Hematopoietic multipotent progenitor cell treated with erythropoietin and hydrocortisone succinate and interleukin-3 and kit ligand, for 6 days (in vitro differentiated cells): ENCODE measurements around the gene PCDHA1.
"Not testable (repeated sequence)": the region's sequence is repeated elsewhere in the genome, so short reads cannot be mapped to it uniquely, and the experiment has no call there.

ENCODE experiments used
- DNase-seq: peaks from one replicate; pipeline ENCODE4 v3.0.0-alpha.2; 2015

The PCDHA1 gene

DNA sequence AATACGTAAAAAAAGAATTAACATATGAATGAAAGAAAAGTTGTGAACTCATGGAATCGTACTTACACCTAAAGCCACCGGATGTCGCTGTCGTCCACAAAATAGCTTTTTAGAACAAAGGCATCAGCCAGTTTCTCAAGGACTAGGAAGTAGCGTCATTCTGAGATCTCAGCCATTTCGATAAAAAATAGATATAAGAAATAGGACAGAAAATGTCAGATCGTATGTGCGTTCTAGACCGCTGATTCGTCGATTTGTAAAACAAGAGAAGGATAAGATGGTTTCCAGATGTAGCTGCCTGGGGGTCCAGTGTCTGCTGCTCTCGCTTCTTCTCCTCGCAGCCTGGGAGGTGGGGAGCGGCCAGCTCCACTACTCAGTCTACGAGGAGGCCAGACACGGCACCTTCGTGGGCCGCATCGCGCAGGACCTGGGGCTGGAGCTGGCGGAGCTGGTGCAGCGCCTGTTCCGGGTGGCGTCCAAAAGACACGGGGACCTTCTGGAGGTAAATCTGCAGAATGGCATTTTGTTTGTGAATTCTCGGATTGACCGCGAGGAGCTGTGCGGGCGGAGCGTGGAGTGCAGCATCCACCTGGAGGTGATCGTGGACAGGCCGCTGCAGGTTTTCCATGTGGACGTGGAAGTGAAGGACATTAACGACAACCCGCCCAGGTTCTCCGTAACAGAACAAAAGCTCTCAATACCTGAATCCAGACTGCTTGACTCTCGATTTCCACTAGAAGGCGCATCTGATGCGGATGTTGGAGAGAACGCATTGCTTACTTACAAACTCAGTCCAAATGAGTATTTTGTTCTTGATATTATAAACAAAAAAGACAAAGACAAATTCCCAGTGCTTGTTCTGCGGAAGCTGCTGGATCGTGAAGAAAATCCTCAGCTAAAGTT, 70.1 kb downstream of the PCDHA1 start, which contains the start of gene PCDHA10:
PCDHA10 (plus strand) TSS at position 126 of the 903 bp plus-strand sequence; CDS start at position 278, 152 bp downstream.
- DNase-seq = no peak

DNA sequence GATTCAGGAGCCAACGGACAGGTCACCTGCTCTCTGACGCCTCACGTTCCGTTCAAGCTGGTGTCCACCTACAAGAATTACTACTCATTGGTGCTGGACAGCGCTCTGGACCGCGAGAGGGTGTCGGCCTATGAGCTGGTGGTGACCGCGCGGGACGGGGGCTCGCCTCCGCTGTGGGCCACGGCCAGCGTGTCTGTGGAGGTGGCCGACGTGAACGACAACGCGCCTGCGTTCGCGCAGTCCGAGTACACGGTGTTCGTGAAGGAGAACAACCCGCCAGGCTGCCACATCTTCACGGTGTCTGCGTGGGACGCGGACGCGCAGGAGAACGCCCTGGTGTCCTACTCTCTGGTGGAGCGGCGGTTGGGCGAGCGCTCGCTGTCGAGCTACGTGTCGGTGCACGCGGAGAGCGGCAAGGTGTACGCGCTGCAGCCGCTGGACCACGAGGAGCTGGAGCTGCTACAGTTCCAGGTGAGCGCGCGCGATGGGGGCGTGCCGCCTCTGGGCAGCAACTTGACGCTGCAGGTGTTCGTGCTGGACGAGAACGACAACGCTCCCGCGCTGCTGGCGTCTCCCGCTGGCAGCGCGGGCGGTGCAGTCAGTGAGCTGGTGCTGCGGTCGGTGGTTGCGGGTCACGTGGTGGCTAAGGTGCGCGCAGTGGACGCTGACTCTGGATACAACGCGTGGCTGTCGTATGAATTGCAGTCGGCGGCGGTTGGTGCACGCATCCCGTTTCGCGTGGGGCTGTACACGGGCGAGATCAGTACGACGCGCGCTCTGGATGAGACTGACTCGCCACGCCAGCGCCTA, 71.4 kb downstream of the PCDHA1 start:
- DNase-seq = no peak

DNA sequence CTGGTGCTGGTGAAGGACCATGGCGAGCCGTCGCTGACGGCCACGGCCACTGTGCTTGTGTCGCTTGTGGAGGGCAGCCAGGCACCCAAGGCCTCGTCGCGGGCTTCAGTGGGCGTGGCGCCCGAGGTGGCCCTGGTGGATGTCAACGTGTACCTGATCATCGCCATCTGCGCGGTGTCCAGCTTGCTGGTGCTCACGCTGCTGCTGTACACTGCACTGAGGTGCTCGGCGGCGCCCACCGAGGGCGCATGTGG, 72.0 kb downstream of the PCDHA1 start:
- DNase-seq = no peak

DNA sequence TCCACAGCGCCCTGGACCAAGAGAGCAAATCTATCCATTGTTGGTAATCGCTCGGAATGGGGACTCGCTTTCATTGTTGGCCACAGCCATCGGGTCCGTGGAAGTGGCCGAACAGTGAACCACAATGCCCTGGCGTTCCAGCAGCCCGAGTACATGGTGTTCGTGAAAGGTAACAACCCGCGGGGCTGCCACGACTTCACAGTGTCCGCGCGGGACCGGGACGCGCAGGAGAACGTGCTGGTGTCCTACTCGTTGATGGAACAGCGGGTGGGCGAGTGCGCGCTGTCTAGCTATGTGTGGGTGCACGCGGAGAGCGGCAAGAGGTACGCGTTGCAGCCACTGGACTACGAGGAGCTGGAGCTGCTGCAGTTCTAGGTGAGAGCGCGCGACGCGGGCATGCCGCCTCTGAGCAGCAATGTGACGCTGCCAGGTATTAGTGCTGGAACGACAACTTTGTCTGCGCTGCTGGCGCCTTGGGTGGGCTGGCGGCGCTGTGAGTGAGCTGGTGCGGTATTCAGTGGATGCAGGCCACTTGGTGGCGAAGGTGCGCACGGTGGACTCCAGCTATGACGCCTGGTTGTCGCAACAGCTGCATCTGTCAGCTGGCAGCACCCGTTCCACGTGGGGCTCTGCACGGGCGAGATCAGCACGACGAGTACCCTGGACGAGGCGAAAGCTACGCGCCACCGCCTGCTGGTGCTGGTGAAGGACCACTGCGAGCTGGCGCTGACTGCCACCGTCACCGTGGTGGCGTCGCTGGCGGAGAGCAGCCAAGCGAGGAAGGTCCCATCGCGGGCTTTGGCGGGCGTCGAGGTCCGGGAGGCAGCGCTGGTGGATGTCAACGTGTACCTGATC, 76.7 kb downstream of the PCDHA1 start:
- no peak for DNase-seq

DNA sequence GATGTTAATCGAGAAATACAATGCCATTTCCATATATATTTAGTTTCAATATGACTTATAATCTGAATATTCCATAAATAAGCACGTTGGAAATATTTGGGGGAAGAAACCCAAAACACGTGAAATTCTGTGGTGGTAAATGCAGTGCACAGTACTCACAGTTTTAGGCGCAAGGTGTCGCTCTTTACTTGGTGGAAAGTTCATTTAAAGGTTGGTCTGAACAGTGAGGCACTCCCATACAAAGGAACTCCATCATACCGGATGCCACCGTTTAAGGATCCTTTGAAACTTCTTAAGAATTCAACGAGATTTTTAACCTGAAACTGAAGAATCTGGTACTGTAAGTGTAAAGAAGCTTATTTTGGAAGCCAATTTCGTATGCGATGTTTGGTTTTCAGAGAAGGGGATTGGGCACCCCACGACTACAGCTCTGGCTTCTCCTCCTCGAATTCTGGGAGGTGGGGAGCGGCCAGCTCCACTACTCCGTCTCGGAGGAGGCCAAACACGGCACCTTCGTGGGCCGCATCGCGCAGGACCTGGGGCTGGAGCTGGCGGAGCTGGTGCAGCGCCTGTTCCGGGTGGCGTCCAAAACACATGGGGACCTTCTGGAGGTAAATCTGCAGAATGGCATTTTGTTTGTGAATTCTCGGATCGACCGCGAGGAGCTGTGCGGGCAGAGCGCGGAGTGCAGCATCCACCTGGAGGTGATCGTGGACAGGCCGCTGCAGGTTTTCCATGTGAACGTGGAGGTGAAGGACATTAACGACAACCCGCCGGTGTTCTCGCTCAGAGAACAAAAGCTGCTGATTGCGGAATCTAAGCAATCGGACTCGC, 83.0 kb downstream of the PCDHA1 start, which contains the start of gene PCDHA11:
PCDHA11 (plus strand) TSS at position 237 of the 834 bp plus-strand sequence; CDS start at position 384, 147 bp downstream.
- peak; percentile 8 for DNase-seq

DNA sequence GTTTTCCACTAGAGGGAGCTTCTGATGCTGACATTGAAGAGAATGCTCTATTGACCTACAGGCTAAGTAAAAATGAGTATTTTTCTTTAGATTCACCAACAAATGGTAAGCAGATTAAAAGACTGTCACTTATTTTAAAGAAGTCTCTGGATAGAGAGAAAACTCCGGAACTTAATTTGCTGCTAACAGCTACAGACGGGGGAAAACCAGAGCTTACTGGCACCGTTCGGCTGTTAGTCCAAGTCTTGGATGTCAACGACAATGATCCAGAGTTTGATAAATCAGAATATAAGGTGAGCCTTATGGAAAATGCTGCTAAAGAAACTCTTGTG, 83.6 kb downstream of the PCDHA1 start:
- no peak for DNase-seq

DNA sequence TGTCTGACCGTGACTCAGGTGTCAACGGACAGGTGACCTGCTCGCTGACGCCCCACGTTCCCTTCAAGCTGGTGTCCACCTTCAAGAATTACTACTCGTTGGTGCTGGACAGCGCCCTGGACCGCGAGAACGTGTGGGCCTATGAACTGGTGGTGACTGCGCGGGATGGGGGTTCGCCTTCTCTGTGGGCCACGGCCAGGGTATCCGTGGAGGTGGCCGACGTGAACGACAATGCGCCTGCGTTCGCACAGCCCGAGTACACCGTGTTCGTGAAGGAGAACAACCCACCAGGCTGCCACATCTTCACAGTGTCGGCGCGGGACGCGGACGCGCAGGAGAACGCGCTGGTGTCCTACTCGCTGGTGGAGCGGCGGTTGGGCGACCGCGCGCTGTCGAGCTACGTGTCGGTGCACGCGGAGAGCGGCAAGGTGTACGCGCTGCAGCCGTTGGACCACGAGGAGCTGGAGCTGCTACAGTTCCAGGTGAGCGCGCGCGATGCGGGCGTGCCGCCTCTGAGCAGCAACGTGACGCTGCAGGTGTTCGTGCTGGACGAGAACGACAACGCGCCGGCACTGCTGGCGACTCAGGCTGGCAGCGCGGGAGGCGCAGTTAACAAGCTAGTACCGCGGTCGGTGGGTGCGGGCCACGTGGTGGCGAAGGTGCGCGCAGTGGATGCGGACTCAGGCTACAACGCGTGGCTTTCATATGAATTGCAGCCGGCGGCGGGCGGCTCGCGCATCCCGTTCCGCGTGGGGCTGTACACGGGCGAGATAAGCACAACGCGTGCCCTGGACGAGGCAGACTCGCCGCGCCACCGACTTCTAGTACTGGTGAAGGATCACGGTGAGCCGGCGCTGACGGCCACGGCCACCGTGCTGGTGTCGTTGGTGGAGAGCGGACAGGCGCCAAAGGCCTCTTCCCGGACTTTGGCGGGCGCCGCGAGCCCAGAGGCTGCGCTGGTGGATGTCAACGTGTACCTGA, 84.6 kb downstream of the PCDHA1 start:
- no peak for DNase-seq

DNA sequence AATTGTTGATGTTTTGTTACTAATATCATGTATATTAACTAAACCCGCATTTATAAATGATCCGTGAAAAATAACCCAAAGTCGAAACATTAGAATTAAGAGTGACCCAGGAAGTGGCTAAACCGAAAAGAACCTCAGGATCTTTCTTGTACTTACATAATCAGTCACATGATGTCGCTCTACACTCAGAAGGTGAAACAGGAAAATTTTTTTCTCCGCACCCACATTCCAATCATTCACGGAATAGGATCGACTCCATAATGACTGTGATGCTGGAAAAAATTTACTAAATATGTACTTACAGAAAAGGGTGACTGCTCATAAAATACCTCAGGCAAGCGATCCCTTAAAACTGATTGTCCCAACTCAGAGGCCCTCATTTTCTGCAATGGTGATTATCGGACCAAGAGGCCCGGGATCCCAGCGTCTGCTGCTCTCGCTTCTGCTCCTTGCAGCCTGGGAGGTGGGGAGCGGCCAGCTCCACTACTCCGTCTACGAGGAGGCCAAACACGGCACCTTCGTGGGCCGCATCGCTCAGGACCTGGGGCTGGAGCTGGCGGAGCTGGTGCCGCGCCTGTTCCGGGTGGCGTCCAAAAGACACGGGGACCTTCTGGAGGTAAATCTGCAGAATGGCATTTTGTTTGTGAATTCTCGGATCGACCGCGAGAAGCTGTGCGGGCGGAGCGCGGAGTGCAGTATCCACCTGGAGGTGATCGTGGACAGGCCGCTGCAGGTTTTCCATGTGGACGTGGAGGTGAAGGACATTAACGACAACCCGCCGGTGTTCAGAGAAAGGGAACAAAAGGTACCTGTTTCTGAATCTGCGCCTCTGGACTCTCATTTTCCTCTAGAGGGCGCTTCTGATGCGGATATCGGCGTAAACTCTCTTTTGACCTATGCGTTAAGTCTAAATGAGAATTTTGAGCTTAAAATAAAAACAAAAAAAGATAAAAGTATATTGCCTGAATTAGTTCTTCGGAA, 89.4 kb downstream of the PCDHA1 start, which contains the start of gene PCDHA12:
PCDHA12 (plus strand) TSS at position 224 of the 981 bp plus-strand sequence; CDS start at position 389, 165 bp downstream.
- DNase-seq = no peak

DNA sequence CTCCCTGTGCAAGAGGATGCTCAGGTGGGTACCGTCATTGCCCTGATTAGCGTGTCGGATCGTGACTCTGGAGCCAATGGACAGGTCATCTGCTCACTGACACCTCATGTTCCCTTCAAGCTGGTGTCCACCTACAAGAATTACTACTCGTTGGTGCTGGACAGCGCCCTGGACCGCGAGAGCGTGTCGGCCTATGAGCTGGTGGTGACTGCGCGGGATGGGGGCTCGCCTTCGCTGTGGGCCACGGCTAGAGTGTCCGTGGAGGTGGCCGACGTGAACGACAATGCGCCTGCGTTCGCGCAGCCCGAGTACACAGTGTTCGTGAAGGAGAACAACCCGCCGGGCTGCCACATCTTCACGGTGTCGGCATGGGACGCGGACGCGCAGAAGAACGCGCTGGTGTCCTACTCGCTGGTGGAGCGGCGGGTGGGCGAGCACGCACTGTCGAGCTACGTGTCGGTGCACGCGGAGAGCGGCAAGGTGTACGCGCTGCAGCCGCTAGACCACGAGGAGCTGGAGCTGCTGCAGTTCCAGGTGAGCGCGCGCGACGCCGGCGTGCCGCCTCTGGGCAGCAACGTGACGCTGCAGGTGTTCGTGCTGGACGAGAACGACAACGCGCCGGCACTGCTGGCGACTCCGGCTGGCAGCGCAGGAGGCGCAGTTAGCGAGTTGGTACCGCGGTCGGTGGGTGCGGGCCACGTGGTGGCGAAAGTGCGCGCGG, 90.8 kb downstream of the PCDHA1 start:
- DNase-seq = not testable (repeated sequence)

DNA sequence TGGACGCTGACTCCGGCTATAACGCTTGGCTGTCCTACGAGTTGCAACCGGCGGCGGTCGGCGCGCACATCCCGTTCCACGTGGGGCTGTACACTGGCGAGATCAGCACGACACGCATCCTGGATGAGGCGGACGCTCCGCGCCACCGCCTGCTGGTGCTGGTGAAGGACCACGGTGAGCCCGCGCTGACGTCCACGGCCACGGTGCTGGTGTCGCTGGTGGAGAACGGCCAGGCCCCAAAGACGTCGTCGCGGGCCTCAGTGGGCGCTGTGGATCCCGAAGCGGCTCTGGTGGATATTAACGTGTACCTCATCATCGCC, 91.3 kb downstream of the PCDHA1 start:
- no peak for DNase-seq

DNA sequence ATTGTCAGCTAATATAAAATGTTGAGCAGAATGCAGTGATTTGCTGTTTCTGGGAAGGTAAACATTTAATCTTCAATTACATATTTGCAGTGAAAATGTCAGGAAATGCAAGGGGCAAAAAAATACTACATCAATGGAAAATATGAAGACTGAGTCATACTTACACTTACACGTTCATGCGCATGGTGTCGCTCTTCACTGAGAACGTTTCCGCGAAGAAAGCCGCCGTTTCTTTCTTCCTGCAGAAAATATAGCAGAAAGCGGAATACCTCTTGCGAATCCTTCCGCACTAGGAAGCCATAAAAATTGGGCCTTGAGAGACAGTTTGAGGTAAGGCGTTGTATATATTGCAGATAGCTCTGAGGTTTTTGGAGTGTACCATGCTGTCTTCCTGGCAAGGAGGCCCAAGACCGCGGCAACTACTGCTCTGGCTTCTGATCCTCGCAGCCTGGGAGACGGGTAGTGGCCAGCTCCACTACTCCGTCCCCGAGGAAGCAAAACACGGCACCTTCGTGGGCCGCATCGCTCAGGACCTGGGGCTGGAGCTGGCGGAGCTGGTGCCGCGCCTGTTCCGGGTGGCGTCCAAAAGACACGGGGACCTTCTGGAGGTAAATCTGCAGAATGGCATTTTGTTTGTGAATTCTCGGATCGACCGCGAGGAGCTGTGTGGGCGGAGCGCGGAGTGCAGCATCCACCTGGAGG, 96.1 kb downstream of the PCDHA1 start, which contains the start of gene PCDHA13:
PCDHA13 (plus strand) TSS at position 236 of the 702 bp plus-strand sequence; CDS start at position 381, 145 bp downstream.
- peak; percentile 9 for DNase-seq

DNA sequence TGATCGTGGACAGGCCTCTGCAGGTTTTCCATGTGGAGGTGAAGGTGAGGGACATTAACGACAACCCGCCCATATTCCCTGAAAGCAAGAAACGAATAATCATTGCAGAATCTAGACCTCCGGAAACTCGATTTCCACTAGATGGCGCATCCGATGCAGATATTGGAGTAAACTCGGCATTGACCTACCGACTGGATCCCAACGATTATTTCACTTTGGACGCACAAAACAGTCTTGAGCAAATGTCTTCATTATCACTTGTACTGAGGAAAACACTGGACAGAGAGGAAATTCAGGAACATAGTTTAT, 96.6 kb downstream of the PCDHA1 start:
- no peak for DNase-seq

DNA sequence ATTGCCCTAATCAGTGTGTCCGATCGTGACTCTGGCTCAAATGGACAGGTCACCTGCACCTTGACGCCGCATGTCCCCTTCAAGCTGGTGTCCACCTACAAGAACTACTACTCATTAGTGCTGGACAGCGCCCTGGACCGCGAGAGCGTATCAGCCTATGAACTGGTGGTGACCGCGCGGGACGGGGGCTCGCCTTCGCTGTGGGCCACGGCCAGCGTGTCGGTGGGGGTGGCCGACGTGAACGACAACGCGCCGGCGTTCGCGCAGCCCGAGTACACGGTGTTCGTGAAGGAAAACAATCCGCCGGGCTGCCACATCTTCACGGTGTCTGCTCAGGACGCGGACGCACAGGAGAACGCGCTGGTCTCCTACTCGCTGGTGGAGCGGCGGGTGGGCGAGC, 97.4 kb downstream of the PCDHA1 start:
- no peak for DNase-seq

DNA sequence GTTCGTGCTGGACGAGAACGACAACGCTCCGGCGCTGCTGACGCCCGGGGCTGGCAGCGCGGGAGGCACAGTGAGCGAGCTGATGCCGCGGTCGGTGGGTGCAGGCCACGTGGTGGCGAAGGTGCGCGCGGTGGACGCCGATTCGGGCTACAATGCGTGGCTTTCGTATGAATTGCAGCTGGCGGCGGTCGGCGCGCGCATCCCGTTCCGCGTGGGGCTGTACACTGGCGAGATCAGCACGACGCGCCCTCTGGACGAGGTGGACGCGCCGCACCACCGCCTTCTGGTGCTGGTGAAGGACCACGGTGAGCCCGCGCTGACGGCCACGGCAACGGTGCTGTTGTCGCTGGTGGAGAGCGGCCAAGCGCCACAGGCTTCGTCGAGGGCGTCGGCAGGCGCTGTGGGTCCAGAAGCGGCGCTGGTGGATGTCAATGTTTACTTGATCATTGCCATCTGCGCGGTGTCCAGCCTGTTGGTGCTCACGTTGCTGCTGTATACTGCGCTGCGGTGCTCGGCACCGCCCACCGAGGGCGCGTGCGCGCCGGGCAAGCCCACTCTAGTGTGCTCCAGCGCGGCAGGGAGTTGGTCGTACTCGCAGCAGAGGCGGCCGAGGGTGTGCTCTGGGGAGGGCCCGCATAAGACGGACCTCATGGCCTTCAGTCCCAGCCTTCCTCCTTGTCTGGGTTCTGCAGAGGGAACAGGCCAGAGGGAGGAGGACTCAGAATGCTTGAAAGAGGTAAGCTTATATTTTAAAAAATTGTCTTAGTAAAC, 98.2 kb downstream of the PCDHA1 start:
- no peak for DNase-seq

DNA sequence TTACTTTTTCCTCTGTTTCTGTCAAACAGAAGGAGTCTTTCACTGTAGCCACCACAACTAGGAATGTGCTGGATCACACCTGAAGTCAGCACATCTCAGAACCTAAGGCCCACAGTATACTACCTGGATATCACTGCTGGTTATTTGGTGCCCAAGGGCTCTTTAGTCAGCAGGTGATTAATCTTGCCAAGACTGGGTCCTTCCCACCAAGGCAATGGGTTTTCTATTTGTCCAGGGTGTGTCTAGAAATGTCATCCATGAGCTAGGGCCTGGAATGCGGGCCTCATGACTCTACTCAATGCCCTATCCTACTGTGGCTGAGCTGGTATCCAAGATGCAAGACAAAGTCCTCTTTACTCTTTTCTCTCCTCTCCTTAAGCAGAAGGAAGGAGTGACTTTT, 130.4 kb downstream of the PCDHA1 start:
- no peak for DNase-seq

DNA sequence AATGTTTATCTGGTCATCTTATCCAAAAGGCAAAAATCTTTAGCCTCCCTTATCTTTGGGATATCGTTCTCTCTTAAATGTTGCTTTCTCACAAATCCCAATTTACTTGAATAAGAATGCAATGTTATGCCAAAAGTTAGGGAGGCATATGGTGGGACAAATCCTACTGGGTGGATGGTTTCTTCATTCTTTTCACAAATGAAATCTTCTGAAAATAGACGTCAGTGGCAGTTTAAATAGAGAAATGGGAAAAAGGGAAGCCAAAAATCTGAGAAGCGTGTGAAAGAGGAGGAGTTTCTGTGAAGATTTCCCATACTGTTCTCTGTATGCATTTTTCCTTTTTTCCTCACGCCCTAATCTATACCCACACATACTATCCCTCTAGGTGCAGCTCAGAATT, 137.7 kb downstream of the PCDHA1 start:
- DNase-seq = no peak

DNA sequence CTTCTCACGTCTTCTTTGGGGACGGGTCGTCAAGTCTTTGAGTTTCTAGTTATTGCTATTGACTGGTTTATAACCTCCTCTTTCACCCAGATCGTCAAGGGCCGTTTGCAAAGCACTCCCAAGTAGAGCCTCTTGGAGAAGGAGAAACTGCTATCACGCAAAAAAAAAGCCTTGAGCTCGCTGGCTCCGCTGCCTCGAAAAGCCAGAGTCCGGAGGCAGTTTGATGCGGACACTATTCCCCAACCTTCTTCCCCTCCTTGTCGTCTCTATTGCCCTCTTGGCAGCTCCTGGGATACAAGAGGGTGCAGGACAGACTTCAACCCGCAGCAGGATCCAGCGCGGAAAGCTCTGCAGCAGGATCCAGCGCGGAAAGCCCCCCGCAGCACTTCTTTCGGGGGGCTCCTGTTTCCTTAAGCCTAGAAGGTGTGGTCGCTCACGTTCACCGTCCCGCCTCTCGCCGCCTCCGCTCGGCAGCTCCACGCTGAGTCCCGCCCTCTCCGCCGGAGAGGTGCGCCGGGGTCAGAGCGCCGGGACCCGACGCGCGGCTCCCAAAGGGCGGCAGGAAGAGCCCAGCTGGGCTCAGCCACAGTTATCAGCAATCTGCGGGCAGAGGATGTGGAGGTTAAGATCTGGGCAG, 140.0 kb downstream of the PCDHA1 start, which contains the start of gene PCDHAC1:
PCDHAC1 (plus strand) TSS at position 494 of the 637 bp plus-strand sequence. CDS start 594 bp downstream, outside the sequence.
- DNase-seq = no peak
